GM21529 (cell line): Measurements from ENCODE around the gene NDUFS8.

ENCODE experiments used
- ATAC-seq: cut with Tn5 transposase; IDR thresholded peaks from one replicate; pipeline ENCODE4 v1.9.1; 2021; ENCODE audit not compliant: unreplicated experiment

NDUFS8 gene

GRCh38 chr11:68014947-68015447 is 15.5 kb upstream of the NDUFS8 start:
- no peak for ATAC-seq

DNA sequence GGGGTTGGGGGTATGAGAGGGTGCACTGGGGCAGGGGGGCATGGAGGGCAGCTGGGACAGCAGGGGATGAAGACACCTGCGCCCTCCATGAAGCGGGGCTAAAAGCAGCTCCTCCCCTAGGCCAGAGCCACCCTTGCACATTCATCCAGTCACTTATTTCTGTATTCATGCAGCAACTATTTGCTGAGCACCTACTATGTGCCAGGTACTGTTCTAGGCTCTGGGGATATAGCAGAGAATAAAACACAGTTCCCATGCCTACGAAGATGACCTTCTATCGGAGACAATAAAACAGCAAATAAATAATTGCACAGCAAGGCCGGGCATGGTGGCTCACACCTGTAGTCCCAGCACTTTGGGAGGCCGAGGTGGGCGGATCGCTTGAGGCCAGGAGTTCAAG is 15.0 kb upstream of the NDUFS8 start:
- ATAC-seq, result no peak

DNA sequence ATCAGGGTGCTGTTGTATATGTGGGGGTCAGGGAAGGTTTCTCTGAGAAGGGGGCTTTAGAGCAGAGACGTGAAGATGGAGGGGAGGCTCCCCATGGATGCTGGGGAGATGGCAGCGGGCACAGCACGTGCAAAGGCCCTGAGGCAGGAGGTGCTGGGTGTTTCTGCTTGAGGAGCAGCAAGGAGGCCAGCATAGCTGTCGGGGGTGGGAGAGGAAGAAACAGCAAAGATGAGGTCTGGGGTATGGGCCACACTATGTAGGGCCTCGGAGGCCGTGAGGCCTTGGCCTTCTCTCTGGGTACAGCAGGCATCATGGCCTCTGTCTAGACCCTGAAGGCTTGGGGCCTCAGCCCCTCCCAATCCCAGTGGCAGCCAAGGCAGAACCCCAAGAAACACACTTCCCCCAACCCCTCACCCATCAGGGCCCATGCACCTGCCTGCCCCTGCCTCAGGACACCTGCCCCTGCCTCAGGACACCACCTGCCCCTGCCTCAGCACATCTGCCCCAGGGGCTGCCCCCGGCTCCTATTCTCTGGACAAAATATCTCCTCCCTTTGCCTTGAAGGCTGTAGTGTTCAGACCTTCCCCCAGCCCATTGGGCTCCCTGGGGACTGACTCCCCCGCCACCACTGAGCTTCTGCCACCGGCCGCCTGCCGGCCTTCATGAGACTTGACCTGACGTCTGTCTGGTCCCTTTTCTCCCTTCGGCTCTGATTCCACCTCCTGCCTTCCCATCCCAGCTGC is 14.1 kb upstream of the NDUFS8 start:
- ATAC-seq, result no peak

GRCh38 chr11:68016904-68017817 is 13.3 kb upstream of the NDUFS8 start:
- no peak for ATAC-seq

DNA sequence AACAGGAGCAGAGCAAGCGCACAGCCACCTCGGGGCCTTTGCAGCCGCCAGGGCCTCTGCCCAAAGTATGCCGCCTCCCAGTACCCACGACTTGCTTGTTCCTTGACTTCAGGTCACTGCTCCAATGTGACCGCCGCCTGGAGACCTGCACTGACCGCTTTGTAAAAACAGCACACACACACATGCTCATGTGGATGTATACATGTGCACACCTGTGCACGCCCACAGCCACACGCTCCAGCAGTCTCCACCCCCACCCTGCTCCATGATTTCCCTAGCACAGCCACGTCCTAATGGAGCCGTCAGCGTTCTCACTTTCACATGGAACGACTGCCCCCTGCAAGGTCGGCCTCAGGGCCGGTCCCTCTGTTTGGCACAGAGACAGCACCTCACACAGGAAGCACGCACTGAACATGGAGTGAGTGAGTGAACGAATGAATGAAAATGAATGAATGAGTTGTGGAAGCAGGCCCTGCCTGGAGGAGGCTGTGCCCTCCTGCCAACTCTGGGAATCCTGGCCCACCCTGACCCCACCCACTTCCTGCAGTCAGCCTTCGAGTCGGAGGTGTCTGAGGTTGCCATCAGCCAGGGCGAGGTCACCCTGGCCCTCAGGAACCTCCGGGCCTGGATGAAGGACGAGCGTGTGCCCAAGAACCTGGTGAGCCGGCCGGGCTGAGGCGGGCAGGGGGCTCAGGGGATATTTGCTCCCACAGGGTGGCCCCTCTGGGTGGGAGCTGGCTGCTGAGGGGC is 12.3 kb upstream of the NDUFS8 start:
- no peak for ATAC-seq

- no peak for ATAC-seq
Measured at GRCh38 chr11:68018730-68019190, 11.7 kb upstream of the NDUFS8 start.

GRCh38 chr11:68019486-68019885 is 11.0 kb upstream of the NDUFS8 start:
- no peak for ATAC-seq

DNA sequence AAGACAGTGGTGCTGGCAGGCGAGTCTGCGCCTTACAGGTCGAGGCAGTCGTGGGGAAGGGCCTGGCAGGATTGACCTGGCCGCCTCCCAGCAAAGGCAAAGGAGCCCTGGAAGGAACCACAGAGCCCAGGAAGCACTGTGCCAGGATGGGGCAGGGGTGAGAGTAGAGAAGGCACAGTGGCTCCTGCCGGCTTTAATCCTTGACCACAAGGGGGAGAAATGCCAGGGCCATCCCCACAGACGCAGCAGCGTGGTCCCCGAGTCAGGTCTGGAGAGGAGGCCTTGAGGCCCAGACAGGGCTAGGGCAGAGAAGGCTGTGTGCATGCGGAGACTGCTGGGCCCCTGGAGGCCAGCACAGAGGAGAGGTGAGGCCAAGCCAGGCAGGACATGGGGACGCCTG is 9.9 kb upstream of the NDUFS8 start:
- ATAC-seq, result no peak

DNA sequence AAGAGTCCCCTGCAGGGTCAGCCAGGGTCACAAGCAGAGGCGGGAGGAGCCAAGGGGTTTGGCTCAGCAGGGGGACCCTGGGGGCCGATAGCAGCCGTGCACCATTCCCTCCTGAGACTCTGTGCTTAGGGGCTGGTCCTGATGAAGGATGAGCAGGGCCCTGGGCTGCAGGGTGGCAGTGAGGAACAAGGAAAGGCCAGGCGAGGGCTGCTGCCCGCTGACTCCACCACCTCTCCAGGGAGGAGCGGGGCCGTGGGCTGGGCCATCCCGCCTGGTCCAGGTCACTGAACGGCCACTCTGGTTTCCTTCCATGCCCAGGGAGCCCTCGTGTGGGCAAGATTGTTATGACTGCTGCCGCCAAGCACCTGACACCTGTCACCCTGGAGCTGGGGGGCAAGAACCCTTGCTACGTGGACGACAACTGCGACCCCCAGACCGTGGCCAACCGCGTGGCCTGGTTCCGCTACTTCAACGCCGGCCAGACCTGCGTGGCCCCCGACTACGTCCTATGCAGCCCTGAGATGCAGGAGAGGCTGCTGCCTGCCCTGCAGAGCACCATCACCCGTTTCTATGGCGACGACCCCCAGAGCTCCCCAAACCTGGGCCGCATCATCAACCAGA is 9.2 kb upstream of the NDUFS8 start:
- no peak for ATAC-seq

DNA sequence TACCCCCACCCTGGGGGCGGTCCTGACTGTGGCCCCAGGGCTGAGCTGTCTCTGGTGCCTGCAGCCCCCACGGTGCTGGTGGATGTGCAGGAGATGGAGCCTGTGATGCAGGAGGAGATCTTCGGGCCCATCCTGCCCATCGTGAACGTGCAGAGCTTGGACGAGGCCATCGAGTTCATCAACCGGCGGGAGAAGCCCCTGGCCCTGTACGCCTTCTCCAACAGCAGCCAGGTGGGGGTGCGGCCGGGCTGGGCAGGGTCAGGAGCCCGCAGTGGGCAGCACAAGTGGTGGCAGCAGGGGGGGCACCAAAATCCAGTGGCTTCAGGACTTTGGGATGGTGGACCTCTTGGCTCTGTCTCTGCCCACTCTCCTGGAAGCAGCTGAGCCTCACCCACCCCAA is 8.0 kb upstream of the NDUFS8 start:
- ATAC-seq, result no peak

DNA sequence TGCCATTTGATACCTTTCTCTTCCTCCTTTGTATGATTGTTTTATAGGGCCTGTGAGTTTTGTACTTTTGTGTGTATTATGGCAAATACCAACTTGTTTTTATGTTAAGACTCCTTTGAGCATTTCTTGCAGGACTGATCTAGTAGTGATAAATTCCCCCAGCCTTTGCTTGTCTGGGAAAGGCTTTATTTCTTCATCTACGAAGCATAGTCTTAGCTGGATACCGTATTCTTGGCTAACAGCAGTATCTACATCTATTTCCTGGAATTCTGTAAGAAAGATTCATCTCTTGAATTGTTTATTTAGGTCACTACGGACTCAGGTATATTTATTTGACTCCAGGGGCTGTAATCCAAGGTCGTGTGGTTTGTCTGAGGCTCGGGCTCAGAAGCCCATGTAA is 6.0 kb upstream of the NDUFS8 start:
- ATAC-seq, result no peak

DNA sequence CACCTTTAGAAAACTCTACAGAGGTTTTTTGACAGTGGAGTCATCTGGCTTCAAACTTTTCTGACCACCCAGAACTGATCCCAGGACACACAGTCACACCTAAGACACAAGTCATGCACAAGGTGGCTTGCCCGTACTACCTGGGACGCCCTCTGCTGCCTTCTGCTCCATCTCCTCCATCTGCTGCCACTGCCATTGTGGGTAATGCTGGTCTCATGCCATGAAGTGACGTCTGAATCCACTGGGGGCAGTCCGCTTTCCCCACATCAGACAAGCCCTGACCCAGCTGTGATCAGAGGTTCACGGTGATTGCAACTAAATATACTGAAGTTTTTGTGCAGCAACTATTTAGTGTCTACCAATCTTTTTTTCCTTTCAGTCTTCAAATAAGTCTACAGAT is 5.4 kb upstream of the NDUFS8 start:
- no peak for ATAC-seq

DNA sequence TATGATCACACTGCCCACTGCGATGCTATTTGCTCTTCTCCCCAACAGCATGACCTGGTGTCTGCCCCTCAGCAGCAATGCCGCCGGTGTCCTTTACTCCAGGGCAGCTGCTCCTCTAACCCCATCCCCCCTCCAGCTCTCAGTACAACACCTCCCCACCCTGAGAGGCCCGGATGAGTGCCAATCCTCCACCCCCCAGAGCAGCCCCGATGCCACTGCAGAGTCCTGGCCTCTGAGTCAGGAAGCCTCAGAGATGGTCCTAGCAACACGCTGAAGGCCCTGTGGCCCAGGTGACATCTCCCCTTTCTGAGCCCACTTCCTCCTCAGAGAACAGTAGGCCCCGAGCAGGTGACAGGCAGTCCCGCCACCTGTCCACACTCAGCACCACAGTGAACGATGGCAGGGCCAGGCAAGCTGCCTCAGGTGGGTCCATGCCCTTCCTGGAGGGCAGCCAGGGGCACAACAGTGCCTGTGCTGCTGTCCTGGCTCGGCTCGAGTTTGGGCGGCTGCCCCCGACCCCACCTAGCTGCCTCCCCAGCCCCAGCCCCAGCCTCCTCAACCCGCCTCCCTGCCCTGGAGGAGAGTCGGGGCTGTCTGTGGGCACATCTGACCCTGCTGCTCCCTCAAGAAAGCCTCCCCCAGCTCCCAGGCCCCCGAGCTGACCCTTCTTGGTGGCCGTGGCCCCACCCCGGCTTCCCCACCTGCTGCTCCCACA is 3.9 kb upstream of the NDUFS8 start:
- ATAC-seq, result no peak

- no peak for ATAC-seq
Measured at GRCh38 chr11:68027667-68028066, 2.8 kb upstream of the NDUFS8 start.

- no peak for ATAC-seq
Measured at GRCh38 chr11:68028802-68029545, 1.5 kb upstream of the NDUFS8 start.

- ATAC-seq, result no peak
Measured at GRCh38 chr11:68031144-68031464, 623 bp downstream of the NDUFS8 start.

GRCh38 chr11:68032003-68032402 is 1.5 kb downstream of the NDUFS8 start:
- no peak for ATAC-seq

DNA sequence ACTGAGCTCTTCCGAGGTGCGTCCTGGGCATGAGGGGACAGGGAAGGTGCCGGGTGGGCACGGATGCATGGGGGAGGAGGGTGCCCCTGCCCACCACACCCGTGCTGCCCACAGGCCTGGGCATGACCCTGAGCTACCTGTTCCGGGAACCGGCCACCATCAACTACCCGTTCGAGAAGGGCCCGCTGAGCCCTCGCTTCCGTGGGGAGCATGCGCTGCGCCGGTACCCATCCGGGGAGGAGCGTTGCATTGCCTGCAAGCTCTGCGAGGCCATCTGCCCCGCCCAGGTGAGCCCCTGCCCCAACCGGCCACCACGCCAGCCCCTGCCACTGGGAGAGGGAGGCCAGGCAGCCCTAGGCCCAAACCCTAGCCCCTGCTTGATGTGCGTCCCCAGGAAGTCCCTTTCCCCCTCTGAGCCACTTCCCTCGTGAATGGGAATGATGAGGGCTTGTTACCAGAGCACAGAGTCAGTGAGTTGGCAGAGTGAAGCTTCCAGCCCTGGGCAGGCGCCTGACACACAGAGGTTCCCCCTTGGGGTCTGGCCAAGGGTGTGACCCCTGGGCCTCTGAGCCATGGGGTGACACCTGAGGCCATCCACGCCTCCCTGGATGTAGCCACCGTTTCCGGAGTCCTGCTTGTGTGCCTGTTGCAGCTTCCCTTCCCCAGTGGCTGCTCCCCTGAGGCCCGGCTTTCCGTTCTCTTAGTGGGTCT is 2.7 kb downstream of the NDUFS8 start:
- ATAC-seq, result no peak

- ATAC-seq, result no peak
Measured at GRCh38 chr11:68033708-68034045, 3.2 kb downstream of the NDUFS8 start.
